GM19238 (cell line): ENCODE results near the gene KATNA1.

ENCODE experiments used
- DNase-seq: peaks from one replicate; pipeline ENCODE4 v3.0.0; 2011; ENCODE audit warnings: low spot score; ENCODE audit not compliant: insufficient read length

Gene KATNA1

DNA sequence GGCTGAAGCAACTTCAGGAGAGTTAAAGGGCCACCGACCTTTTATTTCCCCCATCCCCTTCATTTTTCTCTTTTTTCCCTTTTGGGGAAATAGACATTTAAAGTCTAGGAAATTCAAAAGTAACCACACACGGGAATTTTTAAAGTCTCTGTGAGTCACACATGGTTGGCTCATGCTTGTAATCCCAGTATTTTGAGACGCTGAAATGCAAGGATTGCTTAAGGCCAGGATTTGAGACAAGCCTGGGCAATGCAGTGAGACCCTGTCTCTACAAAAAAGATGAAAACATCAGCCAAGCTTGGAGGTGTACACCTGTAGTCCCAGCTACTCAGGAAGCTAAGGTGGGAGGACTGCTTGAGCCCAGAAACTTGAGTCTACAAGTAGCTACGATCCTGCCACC is 34.2 kb downstream of the KATNA1 start:
- no peak for DNase-seq

DNA sequence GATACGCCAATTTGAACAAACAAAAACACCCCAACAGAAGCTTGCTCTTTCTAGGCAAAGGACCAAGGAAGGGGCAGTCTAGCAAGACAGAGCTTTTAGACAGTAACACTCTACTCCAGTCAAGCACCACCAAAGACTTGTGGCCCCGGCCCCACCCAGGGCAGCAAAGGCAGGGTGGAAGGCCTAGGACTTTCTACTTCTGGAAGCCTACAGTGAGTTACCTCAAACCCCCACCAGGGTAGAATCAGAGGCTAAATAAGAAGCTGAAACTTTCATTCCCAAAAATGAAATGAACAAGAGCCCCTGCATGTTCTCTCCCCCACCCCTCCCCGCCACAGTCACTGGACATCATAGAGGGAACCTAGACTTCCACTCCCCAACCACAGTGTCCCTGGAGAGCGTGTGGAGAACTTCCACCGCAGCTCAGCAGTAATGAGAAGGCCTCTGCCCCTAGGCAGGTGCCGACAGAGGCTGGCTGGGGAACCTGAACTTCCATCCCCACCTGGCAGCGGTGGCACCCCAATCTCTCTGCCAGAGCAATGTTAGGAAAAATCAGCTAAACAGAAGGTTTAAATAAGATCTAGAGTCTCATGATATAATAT is 40.0 kb downstream of the KATNA1 start:
- peak; percentile 13 for DNase-seq

DNA sequence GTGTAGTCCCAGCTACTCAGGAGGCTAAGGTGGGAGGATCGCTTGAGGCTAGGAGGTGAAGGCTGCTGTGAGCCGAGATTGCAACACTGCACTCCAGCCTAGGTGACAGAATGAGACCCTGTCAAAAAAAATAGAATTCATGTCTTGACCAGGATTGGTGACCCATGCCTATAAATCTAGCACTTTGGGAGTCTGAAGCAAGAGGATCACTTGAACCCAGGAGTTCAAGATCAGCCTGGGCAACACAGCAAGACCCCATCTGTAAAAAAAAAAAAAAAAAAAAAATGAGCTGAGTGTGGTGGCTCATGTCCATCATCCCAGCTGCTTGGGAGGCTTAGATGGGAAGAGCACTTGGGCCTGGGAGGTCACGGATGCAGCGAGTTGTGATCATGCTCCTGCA is 48.0 kb downstream of the KATNA1 start:
- DNase-seq, result no peak

DNA sequence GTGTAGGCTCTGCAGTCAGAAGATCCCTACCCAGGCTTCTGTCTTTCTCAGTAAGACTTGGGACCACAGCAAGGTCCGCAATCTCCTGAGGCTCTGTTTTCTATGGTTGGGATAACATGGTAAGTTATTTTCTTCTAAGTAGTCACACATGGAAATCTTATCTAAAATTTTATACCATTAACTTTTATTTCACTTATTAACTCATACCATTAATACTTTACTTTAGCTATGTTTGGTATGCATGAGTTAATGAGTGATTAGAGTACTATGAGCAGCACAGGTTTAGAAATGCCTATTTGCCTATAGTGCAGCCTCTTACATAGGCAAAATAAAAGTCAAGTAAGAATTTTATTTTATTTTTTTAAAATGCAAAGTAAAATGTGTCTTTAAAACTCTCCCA is 55.1 kb downstream of the KATNA1 start:
- DNase-seq, result no peak

DNA sequence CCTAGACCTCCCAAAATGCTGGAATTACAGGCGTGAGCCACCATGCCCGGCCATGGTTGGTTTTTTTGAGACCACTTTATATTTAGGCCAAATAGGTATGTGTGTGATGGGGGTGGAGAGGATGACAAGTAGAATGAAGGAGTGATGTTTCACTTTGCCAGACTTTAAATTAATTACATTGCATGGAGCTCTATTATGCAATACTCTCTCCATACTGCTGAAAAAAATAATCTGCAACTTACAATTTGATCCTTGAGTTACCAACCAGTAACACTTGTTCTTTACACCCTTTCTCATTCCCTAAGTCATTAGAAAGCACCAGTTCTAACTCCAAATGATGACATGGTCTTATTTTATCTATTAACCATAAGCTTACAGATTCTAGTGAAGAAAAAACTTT is 55.5 kb downstream of the KATNA1 start:
- DNase-seq, result no peak

DNA sequence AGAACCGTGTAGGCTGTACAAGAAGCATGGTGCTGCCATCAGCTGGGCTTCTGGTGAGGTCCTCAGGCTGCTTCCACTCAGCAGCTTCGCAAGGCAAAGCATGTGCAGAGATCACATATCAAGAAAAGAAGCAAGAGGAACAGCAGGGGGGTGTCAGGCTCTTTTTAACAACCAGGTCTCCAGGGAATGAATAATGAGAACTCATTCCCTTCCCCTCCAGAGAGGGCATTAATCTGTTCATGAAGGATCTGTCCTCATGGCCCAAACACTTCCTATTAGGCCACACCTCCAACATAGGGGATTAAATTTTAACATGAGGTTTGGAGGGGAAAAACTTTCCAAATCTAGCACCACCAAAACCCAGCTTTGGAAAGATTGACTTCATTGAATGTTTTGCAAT is 62.4 kb downstream of the KATNA1 start:
- DNase-seq, result no peak

DNA sequence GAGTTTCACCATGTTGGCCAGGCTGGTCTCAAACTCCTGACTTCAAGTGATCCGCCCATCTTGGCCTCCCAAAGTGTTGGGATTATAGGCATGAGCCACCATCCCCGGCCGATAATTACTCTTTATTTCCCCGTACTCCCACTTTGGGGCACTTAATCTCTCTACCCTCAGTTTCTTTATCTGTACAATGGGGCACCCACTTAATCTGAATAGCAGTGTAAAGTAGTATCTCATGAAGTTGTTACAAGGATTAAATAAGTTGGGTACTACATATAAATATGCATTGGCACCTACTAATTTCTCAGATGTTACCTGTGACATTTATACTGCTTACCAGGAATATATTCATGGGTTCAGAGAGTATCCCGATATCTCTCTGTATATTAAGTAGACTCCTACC is 67.2 kb downstream of the KATNA1 start:
- DNase-seq, result no peak

DNA sequence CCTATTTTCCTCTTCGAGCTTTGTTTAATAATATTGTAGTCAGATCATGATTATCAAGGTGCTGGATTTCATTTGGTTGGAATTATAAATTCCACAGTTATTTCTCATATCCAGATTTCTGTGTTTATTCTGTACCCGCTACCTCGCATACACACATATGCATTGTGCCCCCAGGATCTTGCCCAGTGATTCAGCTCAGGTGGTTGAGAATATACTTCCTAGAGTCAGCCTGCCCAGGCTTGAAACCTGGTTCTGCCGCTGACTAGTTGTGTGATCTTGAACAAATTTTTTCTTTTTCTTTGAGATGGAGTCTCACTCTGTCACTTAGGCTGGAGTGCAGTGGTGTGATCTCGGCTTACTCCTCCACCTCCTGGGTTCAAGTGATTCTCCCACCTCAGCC is 67.6 kb downstream of the KATNA1 start:
- no peak for DNase-seq

DNA sequence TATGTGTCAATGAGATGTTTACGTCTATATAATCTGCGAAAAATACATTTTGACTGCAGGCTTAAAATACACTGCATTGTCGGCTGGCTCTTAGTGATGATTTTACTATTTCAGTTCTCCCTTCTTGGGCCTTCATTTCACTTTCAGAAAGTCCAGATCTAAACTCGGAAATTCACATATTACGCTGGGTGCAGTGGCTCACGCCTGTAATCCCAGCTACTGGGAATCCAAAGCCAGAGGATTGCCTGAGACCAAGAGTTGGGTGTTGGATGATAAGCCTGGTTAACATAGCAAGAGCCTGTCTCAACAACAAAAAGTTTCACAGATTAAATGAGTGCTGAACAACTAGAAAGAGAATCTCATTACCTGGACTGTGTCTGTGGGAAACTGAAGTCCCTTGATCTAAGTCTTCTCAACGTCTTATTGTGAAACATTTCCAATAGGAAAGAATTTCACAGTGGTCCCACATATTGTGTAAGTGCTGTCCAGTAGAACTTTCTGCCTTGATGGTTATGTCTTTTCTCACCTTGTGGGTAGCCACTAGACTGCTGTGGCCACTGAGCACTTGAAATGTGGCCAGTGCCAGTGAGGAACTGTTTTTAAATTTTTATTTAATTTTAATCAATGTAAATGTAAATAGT is 80.4 kb downstream of the KATNA1 start:
- no peak for DNase-seq

DNA sequence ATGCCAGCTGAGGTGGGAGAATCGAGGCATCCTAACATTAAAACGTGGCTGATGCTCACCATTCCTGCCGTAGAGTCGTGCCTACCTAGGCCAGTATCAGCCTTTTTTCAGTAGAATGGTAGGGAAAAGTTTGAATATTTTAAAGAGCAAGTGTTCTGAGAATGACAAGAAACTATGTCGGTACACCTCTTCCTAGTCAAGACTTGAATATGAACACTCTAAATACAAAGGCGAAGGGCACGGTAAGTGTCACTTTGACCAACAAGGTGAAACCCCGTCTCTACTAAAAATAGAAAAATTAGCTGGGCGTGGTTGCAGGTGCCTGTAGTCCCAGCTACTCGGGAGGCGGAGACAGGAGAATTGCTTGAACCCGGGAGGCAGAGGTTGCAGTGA is 81.3 kb downstream of the KATNA1 start:
- DNase-seq, result no peak

DNA sequence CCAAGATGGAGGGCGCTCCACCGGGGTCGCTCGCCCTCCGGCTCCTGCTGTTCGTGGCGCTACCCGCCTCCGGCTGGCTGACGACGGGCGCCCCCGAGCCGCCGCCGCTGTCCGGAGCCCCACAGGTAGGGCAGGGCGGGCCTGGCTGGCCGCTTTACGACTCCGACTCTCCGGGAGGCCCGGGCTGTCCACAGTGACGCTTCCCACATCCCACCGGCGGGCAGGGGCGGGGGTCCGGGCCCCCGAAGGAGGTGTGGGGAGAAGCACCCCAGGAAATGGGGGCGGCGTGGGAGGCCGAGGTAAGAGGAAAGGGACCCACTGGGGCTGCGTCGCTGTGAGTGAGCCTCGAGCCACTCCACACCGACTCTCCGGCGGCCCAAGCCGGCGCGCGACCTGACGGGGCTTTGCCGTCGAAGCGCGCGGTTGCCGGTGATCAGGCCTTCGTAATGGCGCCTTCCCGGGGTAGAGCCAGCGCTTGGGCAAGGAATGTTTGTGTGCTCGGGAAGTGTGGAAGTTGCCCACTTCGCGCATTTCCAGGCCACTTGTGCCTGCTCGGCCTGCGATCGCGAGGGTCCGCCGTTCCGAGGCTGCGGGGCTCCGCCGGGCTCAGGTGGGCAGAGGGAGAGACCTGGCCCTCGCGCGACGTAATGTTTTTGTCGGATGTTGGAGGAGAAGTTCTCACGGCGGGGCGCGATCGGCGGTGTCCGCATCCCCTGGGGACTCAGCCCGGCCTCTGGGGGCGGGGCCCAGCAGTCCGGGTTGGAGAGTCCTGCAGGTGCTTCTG is 81.9 kb downstream of the KATNA1 start:
- peak; percentile 37 for DNase-seq

DNA sequence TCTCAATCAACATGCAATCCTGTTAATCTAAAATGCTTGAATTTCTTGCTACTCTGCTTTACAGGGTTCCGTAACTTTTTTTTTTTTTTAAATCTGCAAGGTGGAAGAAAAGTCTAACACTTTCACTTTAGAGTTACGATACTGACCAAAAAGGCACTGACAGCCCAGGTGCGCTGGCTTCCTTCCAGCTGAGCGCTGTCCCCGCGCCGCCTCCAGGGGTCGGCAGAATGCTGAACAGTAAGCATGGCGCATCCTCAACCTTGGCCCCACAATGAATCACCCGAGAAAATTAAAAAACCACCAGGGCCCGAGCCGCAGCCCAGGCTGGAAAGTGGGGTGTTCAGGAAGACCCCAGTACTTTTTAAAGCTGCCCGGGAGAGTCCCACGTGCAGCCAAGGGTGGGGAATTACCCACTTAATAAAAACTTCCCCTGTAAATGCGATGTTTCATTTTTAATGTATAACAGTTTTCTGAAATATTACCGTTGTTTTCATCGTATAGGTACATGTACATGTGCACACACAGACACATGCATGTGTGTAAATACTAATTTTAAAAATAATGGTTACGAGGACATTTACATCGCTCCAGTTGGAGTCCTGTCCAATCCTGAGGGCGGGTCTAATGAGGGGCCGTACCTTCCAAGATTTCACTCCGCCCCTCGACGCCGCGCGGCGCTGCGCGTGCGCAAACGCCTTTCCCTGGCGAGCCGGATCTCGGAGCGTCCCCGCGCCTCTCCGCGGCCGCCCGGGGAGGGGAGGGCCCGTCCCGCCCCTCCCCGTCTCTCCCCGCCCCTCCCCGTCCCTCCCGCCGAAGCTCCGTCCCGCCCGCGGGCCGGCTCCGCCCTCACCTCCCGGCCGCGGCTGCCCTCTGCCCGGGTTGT is 82.7 kb downstream of the KATNA1 start, which contains the start of gene GINM1:
GINM1 (plus strand) TSS at position 849 of the 883 bp plus-strand sequence. CDS start 40 bp downstream, outside the sequence.
- peak; percentile 87 for DNase-seq

DNA sequence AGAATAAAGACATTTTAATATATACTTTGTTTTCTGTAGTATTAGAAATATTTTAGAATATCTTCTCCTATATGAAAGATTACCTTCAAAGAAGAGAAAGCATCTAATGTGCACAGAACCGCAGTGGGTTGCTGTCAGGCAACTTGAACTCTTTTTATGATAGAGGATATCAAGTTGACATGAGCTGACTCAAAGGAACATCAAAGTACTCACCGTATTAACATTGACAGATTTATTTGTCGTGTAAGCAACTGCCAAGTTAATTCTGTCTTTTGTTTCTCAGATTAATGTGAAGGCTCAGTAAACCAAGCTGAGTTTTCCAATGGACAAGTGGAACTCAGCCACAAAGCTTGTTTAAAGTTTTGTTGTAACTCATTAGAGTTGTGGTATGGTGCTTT is 84.6 kb downstream of the KATNA1 start:
- DNase-seq, result no peak

DNA sequence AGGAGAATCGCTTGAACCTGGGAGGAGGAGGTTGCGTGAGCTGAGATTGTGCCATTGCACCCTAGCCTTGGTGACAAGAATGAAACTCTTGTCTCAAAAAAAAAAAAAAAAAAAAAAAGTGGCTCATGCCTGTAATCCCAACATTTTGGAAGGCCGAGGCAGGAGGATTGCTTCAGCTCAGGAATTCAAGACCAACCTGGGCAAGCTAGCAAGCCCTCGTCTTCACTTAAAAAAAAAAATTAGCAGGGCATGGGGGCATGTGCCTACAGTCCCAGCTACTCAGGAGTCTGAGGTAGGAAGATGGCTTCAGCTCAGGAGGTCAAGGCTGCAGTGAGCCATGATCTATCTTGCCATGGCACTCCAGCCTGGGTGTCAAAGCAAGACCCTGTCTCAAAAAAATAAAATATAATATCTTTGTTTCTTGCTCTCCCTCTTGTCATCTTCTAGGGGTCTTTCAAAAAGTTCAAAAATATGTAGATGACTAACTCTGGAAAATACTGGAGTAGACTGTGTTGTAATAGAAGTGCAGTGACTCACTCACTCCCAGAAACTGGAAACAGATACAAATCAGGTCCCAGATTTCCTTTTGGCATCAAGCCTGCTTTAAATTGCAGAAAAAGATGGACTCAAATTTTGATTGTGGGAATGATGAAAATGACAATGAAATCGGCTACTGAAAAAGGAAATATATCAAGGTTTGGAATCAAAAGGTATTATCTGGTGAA is 85.1 kb downstream of the KATNA1 start:
- DNase-seq, result no peak

DNA sequence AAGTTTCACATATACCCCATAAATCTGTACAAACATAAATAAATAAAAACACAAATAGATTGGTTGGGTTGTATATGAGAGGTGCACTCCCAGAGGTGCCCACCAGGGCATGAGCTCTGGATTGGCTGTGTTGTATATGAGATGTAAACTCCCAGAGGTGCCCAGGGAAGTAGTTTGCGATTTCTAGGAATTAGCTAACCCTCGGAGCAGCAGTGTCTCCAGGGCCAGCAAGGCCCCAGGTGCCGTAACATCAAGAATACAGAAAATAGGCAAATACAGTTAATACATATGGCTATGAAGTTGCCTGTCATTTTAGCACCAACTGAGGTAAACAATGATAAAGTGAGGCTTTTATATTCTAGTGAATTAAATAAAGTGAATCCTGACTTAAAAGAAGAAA is 87.8 kb downstream of the KATNA1 start:
- no peak for DNase-seq

DNA sequence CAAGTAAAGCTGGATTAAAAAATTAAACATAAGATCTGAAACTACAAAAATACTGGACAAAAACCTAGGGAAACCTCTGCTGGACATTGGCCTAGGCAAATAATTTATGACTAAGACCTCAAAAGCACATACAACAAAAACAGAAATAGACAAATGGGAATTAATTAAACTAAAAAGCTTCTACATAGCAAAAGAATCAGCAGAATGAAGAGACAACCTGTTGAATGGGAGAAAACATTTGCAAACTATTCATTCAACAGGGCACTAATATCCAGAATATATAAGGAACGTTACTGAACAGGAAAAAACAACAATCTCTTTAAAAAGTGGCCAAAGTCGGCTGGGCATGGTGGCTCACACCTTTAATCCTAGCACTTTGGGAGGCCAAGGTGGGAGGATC is 89.1 kb downstream of the KATNA1 start:
- DNase-seq, result no peak

DNA sequence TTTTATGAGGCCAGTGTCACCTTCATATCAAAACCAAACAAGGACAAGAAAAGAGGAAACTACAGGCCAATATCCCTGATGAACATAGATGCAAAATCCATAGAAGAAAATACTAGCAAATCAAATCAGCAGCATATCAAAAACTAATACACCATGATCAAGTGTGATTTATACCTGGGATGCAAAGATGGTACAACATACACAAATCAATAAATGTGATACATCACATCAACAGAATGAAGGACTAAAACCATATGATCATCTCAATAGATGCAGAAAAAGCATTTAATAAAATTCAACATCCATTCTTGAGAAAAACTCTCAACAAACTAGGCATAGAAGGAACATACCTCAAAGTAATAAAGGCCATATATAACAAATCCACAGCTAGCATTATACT is 90.5 kb downstream of the KATNA1 start:
- no peak for DNase-seq

DNA sequence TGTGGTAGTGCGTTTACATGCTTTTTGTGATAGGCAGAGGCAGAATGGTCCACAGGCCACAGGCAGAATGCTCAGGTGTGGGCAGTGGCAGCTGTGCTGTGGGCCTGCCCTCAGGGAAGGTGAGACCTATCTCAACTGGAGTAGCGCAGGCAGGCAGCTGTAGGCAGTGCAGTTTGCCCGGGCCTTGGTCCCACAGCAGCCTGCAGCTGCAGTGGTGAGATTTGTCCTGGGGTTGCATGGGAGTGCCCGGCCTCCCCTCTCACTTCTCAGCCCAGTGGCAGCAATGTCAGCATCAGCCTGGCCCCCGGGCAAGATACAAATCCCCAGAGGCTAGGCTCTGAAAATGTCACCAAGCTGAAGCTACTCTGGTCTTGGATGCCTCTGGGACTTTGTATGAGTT is 96.6 kb downstream of the KATNA1 start:
- DNase-seq, result no peak

DNA sequence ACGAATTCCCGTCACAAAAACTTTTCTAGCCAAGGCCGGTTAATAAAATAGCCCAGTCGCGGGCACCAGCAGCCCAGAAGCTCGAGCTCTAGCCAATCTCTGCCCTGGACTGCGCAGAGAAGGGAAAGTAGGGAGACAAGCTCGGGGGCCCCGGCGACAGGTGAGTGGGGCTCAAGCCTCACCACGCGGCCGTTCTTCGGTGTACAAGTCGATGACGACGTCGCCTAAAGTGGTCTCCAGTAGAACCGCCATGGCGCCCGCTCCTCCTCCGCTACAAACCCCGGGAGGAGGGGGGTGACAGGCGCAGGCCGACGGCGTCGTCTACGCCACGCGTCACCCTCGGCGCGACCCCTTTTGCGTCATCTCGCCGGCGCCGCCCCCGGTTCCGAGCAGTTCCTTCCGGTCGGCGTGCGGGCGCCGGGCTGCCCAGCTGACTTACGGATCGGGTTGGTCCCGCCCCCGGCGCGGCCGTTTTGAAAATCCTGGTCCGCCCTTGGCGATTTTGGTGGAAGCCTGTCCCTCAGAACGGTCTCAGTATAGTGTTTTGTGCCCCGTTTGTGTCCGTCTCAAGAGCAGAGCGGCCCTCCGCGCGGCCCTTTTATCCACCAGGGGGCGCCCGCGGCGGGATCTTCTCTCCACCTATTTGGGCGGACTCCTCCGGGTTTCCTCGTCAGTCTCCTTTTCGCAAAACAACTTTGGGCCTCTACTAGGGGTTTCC is 102.6 kb downstream of the KATNA1 start, which contains the start of gene PPIL4:
PPIL4 (minus strand) TSS at position 290 of the 718 bp plus-strand sequence; CDS start at position 252, 38 bp downstream.
- DNase-seq, result peak; percentile 75

DNA sequence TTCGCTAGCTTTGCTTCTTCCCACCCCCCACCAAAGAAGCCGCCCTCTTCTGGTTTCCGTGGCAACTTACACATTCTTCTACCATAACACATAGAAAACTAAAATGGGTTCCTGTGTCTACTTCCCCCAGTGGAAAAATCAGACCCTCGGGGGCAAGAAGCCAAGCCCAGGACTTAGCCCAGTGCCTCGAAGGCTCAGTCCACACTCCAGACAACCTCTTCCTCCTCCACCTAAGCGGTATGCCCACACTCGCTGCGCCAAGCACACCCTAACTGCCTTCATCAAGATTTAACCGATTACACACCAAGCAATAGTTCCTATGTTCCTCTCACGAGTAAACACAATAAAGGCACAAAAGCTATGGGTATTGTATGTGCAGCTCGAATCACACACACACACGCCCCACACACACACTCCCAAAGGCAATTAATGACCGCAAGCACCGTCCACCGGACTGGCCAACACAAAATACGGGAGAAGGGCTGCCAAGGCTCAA is 103.2 kb downstream of the KATNA1 start:
- DNase-seq, result no peak
